Endothelial cell of umbilical vein (primary cell): Measurements from ENCODE around the gene MCCD1.

Experiments
- POLR2A ChIP-seq: IDR thresholded peaks from 2 replicates; pipeline ENCODE4 v1.6.1; 2012; ENCODE audit warnings: low read depth, mild to moderate bottlenecking, control low read depth, low read length
- POLR2AphosphoS5 ChIP-seq: IDR thresholded peaks from 2 replicates; pipeline ENCODE4 v1.6.1; 2012; ENCODE audit warnings: low read depth, mild to moderate bottlenecking, control low read depth, low read length, moderate library complexity; ENCODE audit not compliant: insufficient read depth
- TF ChIP-seq, protein P1 (sequence below), 2 donors: IDR thresholded peaks; 1 replicate in 1 of 2; 2 replicates in 1 of 2; pipeline ENCODE4 v1.5.1; 2011; ENCODE audit warnings: low read length in 2 of 2, mild to moderate bottlenecking in 2 of 2, moderate library complexity in 2 of 2, control low read depth in 1 of 2, inconsistent platforms in 1 of 2, low read depth in 1 of 2; ENCODE audit not compliant: insufficient read depth in 1 of 2; ENCODE audit errors: extremely low read depth in 1 of 2
- TF ChIP-seq, protein P2 (sequence below): IDR thresholded peaks from 2 replicates; pipeline ENCODE4 v1.6.1; 2011; ENCODE audit not compliant: insufficient read depth, insufficient read length

DNA sequence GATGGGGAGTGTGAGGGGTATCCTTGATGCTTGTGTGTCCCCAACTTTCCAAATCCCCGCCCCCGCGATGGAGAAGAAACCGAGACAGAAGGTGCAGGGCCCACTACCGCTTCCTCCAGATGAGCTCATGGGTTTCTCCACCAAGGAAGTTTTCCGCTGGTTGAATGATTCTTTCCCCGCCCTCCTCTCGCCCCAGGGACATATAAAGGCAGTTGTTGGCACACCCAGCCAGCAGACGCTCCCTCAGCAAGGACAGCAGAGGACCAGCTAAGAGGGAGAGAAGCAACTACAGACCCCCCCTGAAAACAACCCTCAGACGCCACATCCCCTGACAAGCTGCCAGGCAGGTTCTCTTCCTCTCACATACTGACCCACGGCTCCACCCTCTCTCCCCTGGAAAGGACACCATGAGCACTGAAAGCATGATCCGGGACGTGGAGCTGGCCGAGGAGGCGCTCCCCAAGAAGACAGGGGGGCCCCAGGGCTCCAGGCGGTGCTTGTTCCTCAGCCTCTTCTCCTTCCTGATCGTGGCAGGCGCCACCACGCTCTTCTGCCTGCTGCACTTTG lies 46.7 kb downstream of the MCCD1 start, which contains the start of gene TNF:
- TF ChIP-seq, protein P1, sequence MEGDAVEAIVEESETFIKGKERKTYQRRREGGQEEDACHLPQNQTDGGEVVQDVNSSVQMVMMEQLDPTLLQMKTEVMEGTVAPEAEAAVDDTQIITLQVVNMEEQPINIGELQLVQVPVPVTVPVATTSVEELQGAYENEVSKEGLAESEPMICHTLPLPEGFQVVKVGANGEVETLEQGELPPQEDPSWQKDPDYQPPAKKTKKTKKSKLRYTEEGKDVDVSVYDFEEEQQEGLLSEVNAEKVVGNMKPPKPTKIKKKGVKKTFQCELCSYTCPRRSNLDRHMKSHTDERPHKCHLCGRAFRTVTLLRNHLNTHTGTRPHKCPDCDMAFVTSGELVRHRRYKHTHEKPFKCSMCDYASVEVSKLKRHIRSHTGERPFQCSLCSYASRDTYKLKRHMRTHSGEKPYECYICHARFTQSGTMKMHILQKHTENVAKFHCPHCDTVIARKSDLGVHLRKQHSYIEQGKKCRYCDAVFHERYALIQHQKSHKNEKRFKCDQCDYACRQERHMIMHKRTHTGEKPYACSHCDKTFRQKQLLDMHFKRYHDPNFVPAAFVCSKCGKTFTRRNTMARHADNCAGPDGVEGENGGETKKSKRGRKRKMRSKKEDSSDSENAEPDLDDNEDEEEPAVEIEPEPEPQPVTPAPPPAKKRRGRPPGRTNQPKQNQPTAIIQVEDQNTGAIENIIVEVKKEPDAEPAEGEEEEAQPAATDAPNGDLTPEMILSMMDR (IDR thresholded peaks at IDR 0.05; ENCODE audit: extremely low read depth in 1 of 2, insufficient read depth in 1 of 2, low read depth in 1 of 2, low read length in 2 of 2) = no peak
- TF ChIP-seq, protein P2, sequence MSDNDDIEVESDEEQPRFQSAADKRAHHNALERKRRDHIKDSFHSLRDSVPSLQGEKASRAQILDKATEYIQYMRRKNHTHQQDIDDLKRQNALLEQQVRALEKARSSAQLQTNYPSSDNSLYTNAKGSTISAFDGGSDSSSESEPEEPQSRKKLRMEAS = no peak
- TF ChIP-seq POLR2A = no peak
- no peak for TF ChIP-seq POLR2AphosphoS5
